K562 (cell line): ENCODE measurements around the gene NR2F6. TPM values are rescaled to one million over a fixed set of nuclear protein-coding genes. Genes with fewer than 3 reads are reported as not detected.
A peak's percentile ranks its signal among the peaks of the same experiment; 100 is the strongest.

Source experiments
- ATAC-seq: fragments of 200-7000 bp; cut with Tn5 transposase; 3 replicates; pipeline ENCODE4 v1.9.1; 2020; ENCODE audit warnings: moderate library complexity
- BruUV-seq: library from RNA; stranded (reverse); fragments of 400-500 nt; replicated peaks from 2 replicates; lab custom pipeline; 2021; lab: Mats Ljungman, UMichigan
- CTCF ChIA-PET: fragments of 300-600 bp; formaldehyde crosslinking; extraction: SDS; loops from one replicate; lab custom pipeline; 2021; ENCODE audit warnings: low intra/inter-chr PET ratio; lab: Yijun Ruan, JAX
- POLR2A ChIA-PET: fragments of 300-600, 350-650 bp; sonication (Branson Sonifier 250); formaldehyde crosslinking; extraction: SDS; loops from one replicate; lab custom pipeline; 2021; ENCODE audit warnings: antibody characterized with exemption, inconsistent platforms; lab: Yijun Ruan, JAX
- DNase-seq, 4 experiments: peaks; one replicate each; pipeline versions ENCODE4 v3.0.0 to v3.0.0-alpha.2; 2011 to 2018; ENCODE audit warnings: low spot score in 3 of 4, mixed read lengths in 3 of 4; ENCODE audit errors: extremely low read depth in 1 of 4
- FAIRE-seq: peaks from 2 replicates; lab custom pipeline; 2011; peaks lifted over from hg19 to GRCh38; lab: Jason Lieb, UNC
- H2AFZ ChIP-seq: 2 replicates; pipeline ENCODE4 v1.6.0; 2011; ENCODE audit warnings: low read depth, low read length, control low read depth, inconsistent platforms
- H3K27ac ChIP-seq: fragments of 200-600 bp; 3 replicates; pipeline ENCODE4 v1.8.0; 2011; ENCODE audit warnings: low read depth, mild to moderate bottlenecking, control low read depth, inconsistent platforms, low read length, moderate library complexity, mixed read lengths; ENCODE audit errors: extremely low read depth
- H3K27me3 ChIP-seq, 2 experiments: fragments of 300-600 bp in 1 of 2; 2 replicates in 1 of 2; 3 replicates in 1 of 2; pipeline versions ENCODE4 v1.6.0 to v1.8.0; 2011; ENCODE audit warnings: inconsistent platforms in 2 of 2, low read length in 2 of 2, mild to moderate bottlenecking in 1 of 2, mixed read lengths in 1 of 2, moderate library complexity in 1 of 2; ENCODE audit not compliant: control insufficient read depth in 2 of 2, insufficient read depth in 2 of 2
- H3K36me3 ChIP-seq: fragments of 300-600 bp; 3 replicates; pipeline ENCODE4 v1.8.0; 2011; ENCODE audit warnings: mild to moderate bottlenecking, low read length, inconsistent platforms; ENCODE audit not compliant: control insufficient read depth, insufficient read depth
- H3K4me1 ChIP-seq, 2 experiments: fragments of 200-600 bp in 1 of 2; replicated peaks in 1 of 2; 2 replicates in 1 of 2; 3 replicates in 1 of 2; pipeline versions ENCODE4 v1.5.1 to v1.8.0; 2011; ENCODE audit warnings: inconsistent platforms in 2 of 2, low read length in 2 of 2, mild to moderate bottlenecking in 1 of 2, mixed read lengths in 1 of 2, moderate library complexity in 1 of 2; ENCODE audit not compliant: control insufficient read depth in 2 of 2, insufficient read depth in 2 of 2
- H3K4me2 ChIP-seq: 2 replicates; pipeline ENCODE4 v1.6.1; 2011; ENCODE audit warnings: low read length, control low read depth, inconsistent platforms, mixed read lengths; ENCODE audit not compliant: insufficient read depth
- H3K4me3 ChIP-seq: fragments of 200-600 bp; sonication (generic), shearing (Covaris generic); 2 replicates; pipeline ENCODE4 v1.5.1; 2016; ENCODE audit warnings: control low read depth, inconsistent platforms
- H3K79me2 ChIP-seq: fragments of 200-600 bp; 3 replicates; pipeline ENCODE4 v1.8.0; 2011; ENCODE audit warnings: low read length, inconsistent platforms; ENCODE audit not compliant: control insufficient read depth, insufficient read depth
- H3K9ac ChIP-seq, 2 experiments: 2 replicates each; pipeline versions ENCODE4 v1.6.0 to v1.6.1; 2011; ENCODE audit warnings: low read depth in 2 of 2, low read length in 2 of 2, control low read depth in 1 of 2, inconsistent platforms in 1 of 2, mild to moderate bottlenecking in 1 of 2, mixed read lengths in 1 of 2; ENCODE audit not compliant: insufficient read depth in 1 of 2
- H3K9me1 ChIP-seq: one replicate; pipeline ENCODE4 v1.6.0; 2011; ENCODE audit warnings: inconsistent platforms, mild to moderate bottlenecking, low read length, moderate library complexity; ENCODE audit not compliant: control insufficient read depth, insufficient read depth
- H3K9me3 ChIP-seq: replicated peaks from 2 replicates; pipeline ENCODE4 v1.5.1; 2011; ENCODE audit warnings: low read depth, low read length, inconsistent platforms; ENCODE audit not compliant: control insufficient read depth, insufficient read depth
- H4K20me1 ChIP-seq: replicated peaks from 2 replicates; pipeline ENCODE4 v1.6.1; 2011; ENCODE audit warnings: low read length, inconsistent platforms, mixed read lengths; ENCODE audit not compliant: control insufficient read depth, insufficient read depth
- ARHGAP35 ChIP-seq: fragments of 450-650 bp; IDR thresholded peaks from 2 replicates; pipeline ENCODE4 v1.6.1; 2018; ENCODE audit not compliant: partially characterized antibody
- BCLAF1 ChIP-seq, 2 experiments: fragments of 450-650 bp in 1 of 2; IDR thresholded peaks; 2 replicates each; pipeline ENCODE4 v1.6.1; 2011 to 2017; ENCODE audit warnings: low read depth in 2 of 2, antibody characterized with exemption in 1 of 2, borderline replicate concordance in 1 of 2, low read length in 1 of 2, mild to moderate bottlenecking in 1 of 2, mixed read lengths in 1 of 2; ENCODE audit not compliant: control insufficient read depth in 1 of 2
- KDM1A ChIP-seq, 2 experiments: fragments of 450-650 bp; IDR thresholded peaks; 2 replicates each; pipeline ENCODE4 v1.6.1; 2016; ENCODE audit warnings: mild to moderate bottlenecking in 2 of 2
- MAZ ChIP-seq, 2 experiments: fragments of 450-650 bp in 1 of 2; sonication (generic) in 1 of 2; formaldehyde crosslinking; IDR thresholded peaks in 1 of 2; conservative IDR thresholded peaks in 1 of 2; 2 replicates each; pipeline versions ENCODE4 v1.4.0 to v1.5.0; 2020; ENCODE audit warnings: mild to moderate bottlenecking in 1 of 2, missing genetic modification reagents in 1 of 2
- NRF1 ChIP-seq, 2 experiments: fragments of 450-650 bp; IDR thresholded peaks in 1 of 2; conservative IDR thresholded peaks in 1 of 2; 2 replicates each; pipeline ENCODE4 v1.6.1; 2014; ENCODE audit warnings: mild to moderate bottlenecking in 2 of 2
- POLR3A ChIP-seq: IDR thresholded peaks from 2 replicates; pipeline ENCODE4 v1.6.1; 2011; ENCODE audit warnings: borderline replicate concordance, mild to moderate bottlenecking, moderate library complexity; ENCODE audit not compliant: insufficient read length, insufficient read depth; ENCODE audit errors: extremely low read depth
- TAF1 ChIP-seq: IDR thresholded peaks from 2 replicates; pipeline ENCODE4 v1.6.1; 2011; ENCODE audit warnings: mild to moderate bottlenecking, low read length, moderate library complexity; ENCODE audit not compliant: insufficient read depth, control insufficient read depth, severe bottlenecking; ENCODE audit errors: extremely low read depth
- TARDBP ChIP-seq: fragments of 450-650 bp; IDR thresholded peaks from 2 replicates; pipeline ENCODE4 v1.6.1; 2016
- ZBTB9 ChIP-seq: fragments of 450-650 bp; formaldehyde crosslinking; IDR thresholded peaks from 2 replicates; pipeline ENCODE4 v1.4.0; 2020; ENCODE audit warnings: mild to moderate bottlenecking, moderate library complexity
- ZNF23 ChIP-seq: fragments of 250-450 bp; sonication (Bioruptor Pico); IDR thresholded peaks from 2 replicates; pipeline ENCODE4 v1.4.0; 2020; ENCODE audit warnings: mild to moderate bottlenecking
- ZNF586 ChIP-seq: fragments of 450-650 bp; formaldehyde crosslinking; conservative IDR thresholded peaks from 2 replicates; pipeline ENCODE4 v1.4.0; 2020; ENCODE audit warnings: mild to moderate bottlenecking, moderate library complexity
- ZNF699 ChIP-seq: fragments of 250-450 bp; sonication (Bioruptor Pico); IDR thresholded peaks from 2 replicates; pipeline ENCODE4 v1.8.0; 2021; ENCODE audit warnings: mild to moderate bottlenecking, moderate library complexity; ENCODE audit not compliant: insufficient replicate concordance
- WGBS: fragments of 100-300 bp; shearing (Covaris generic); methylation state at CpG from one replicate; pipeline ENCODE4 v1.1.6; 2016; ENCODE audit warnings: low coverage, mixed read lengths; ENCODE audit not compliant: insufficient coverage; ENCODE audit errors: missing lambda C conversion rate; 5-methylcytosine and 5-hydroxymethylcytosine counted together
- in situ Hi-C: fragments of 300-500 bp; cut with MboI; formaldehyde crosslinking; loops from 4 replicates; pipeline ENCODE4 v1.15.0; 2018; ENCODE audit warnings: inconsistent platforms, mixed read lengths
- intact Hi-C: fragments of 100-400 bp; cut with micrococcal nuclease; formaldehyde crosslinking; loops from 2 replicates; pipeline ENCODE4 v1.14.2; 2022
- polyA plus RNA-seq, 8 experiments: library from polyadenylated mRNA; depleted of rRNA in 4 of 8; stranded (reverse) in 5 of 8; unstranded in 3 of 8; fragments of >200 nt; fragmentation: Nextera tagmentation in 2 of 8; fragmentation: Illumina TruSeq in 1 of 8; extraction: Ambion mirVana in 2 of 8; extraction: Trizol in 1 of 8; gene quantifications; 2 replicates each; pipeline versions ENCODE4 v1.2.1 to v1.2.3, GENCODE V29; 2011 to 2014; ENCODE audit warnings: inconsistent platforms in 1 of 8, missing spikeins in 1 of 8
- total RNA-seq, 7 experiments: library from RNA; depleted of rRNA in 6 of 7; stranded (reverse); fragments of >200 nt in 6 of 7; fragmentation: Illumina TruSeq in 2 of 7; extraction: Trizol in 2 of 7; gene quantifications; 2 replicates each; pipeline versions ENCODE4 v1.2.1 to v1.2.3, GENCODE V29; 2011 to 2021; ENCODE audit warnings: low replicate concordance in 1 of 7

NR2F6 gene
- total and polyA plus RNA-seq, 9 of the 15 experiments (the other 6 are each of a cell fraction or from before 2014, with no cell fraction given) = 0.76 to 97.5 (median 18.8) TPM

- FAIRE-seq (no peak), ATAC-seq (no peak), DNase-seq (no peak)
- Histone ChIP-seq H3K27me3 (no peaks in the 10 kb centered on the region), H3K79me2 (peaks cover 52% of the 10 kb centered on the region), H3K4me2 (peak overlapping the region; percentile 93), H3K4me1 (peaks cover 45 to 88% of the 10 kb centered on the region in 2 experiments), H3K4me3 (peak overlapping the region; percentile 80), H3K27ac (peak overlapping the region; percentile 86), H2AFZ (0 out of 2 replicates have a peak overlapping the region, but pooled peaks have one; percentile 16), H3K9me1 (no peaks in the 10 kb centered on the region), H3K9ac (peak overlapping the region; percentile 65 to 91), H3K9me3 (no peaks in the 10 kb centered on the region), H4K20me1 (peaks cover 15% of the 10 kb centered on the region), H3K36me3 (peaks cover 21% of the 10 kb centered on the region; the same call in 2 of the 3 replicates)
- ChIA-PET CTCF (interaction anchor here (0.6 kb wide), 1 partner anchor 134 kb away, joined by 3 read pairs; no protein-coding TSS in a partner anchor), POLR2A (interaction anchor here (0.6 to 11.3 kb wide), 6 partner anchors 10 to 171 kb away, joined by 3 to 129 read pairs (median 4); partner anchors contain the start of gene OCEL1)
- in situ Hi-C loops = no loop called here
- 2% methylated on average over 64 of the region's 100 CpGs for WGBS
- no TSS peak for BruUV-seq
- intact Hi-C loops = loop anchor here (5.0 kb wide), 1 partner anchor 38 kb away; no protein-coding TSS in a partner anchor
- TF ChIP-seq POLR3A (no peak), TAF1 (peak; percentile 10), MAZ (CRISPR knock-in tag; conservative IDR thresholded peaks at IDR 0.05 in 1 of 2, IDR thresholded peaks at IDR 0.05 in 1 of 2) (0 out of 4 replicates have a peak, but pooled peaks of 1 of the 2 experiments have one; percentile 4), TARDBP (no peak), KDM1A (IDR thresholded peaks at IDR 0.05) (peak in 1 of 2 experiments; percentile 68; a peak in 3 of 4 replicates), ZNF23 (CRISPR knock-in tag) (no peak), NRF1 (conservative IDR thresholded peaks at IDR 0.05 in 1 of 2, IDR thresholded peaks at IDR 0.05 in 1 of 2) (peak in 1 of 2 experiments; percentile 54; a peak in 2 of 4 replicates), BCLAF1 (IDR thresholded peaks at IDR 0.05; ENCODE audit: borderline replicate concordance in 1 of 2, control insufficient read depth in 1 of 2, low read depth in 2 of 2, low read length in 1 of 2) (no peak), ZNF699 (CRISPR knock-in tag) (no peak), ARHGAP35 (no peak), ZNF586 (no peak), ZBTB9 (CRISPR knock-in tag) (no peak)
These were observed 843 bp downstream of the NR2F6 start for GRCh38 chr19:17244618-17245534.
